Esophagus squamous epithelium (tissue), 4 donors: Measurements from ENCODE around the gene RILPL1.
"Not testable (repeated sequence)": the region's sequence is repeated elsewhere in the genome, so short reads cannot be mapped to it uniquely, and the experiment has no call there.

Experiments
- POLR2A ChIP-seq, 4 donors: fragments of 450-650 bp; IDR thresholded peaks; one replicate each; pipeline ENCODE4 v1.6.1; 2017; ENCODE audit warnings: antibody characterized with exemption in 4 of 4, mild to moderate bottlenecking in 4 of 4, moderate library complexity in 3 of 4
- TF ChIP-seq, protein P1 (sequence below), 6 experiments: fragments of 450-650 bp in 4 of 6; fragments of 200-600 bp in 2 of 6; sonication (generic) in 2 of 6; IDR thresholded peaks; one replicate each; pipeline ENCODE4 v1.5.1; 2016 to 2019; ENCODE audit warnings: antibody characterized with exemption in 6 of 6, mild to moderate bottlenecking in 4 of 6, moderate library complexity in 4 of 6

GRCh38 chr12:123514582-123515221 lies 18.8 kb downstream of the RILPL1 start:
- not testable (repeated sequence) for TF ChIP-seq POLR2A (IDR thresholded peaks at IDR 0.05)
- TF ChIP-seq, protein P1, sequence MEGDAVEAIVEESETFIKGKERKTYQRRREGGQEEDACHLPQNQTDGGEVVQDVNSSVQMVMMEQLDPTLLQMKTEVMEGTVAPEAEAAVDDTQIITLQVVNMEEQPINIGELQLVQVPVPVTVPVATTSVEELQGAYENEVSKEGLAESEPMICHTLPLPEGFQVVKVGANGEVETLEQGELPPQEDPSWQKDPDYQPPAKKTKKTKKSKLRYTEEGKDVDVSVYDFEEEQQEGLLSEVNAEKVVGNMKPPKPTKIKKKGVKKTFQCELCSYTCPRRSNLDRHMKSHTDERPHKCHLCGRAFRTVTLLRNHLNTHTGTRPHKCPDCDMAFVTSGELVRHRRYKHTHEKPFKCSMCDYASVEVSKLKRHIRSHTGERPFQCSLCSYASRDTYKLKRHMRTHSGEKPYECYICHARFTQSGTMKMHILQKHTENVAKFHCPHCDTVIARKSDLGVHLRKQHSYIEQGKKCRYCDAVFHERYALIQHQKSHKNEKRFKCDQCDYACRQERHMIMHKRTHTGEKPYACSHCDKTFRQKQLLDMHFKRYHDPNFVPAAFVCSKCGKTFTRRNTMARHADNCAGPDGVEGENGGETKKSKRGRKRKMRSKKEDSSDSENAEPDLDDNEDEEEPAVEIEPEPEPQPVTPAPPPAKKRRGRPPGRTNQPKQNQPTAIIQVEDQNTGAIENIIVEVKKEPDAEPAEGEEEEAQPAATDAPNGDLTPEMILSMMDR (IDR thresholded peaks at IDR 0.05) = not testable (repeated sequence)
